IMR-90 (cell line): Measurements from ENCODE around the gene TLCD1. TPM values are rescaled to one million over a fixed set of nuclear protein-coding genes. Genes with fewer than 3 reads are reported as not detected.

Source experiments
- ATAC-seq: fragments of 200-7000 bp; cut with Tn5 transposase; 2 replicates; pipeline ENCODE4 v1.9.1; 2020; ENCODE audit warnings: low read depth, mild to moderate bottlenecking, moderate library complexity
- BruUV-seq: library from RNA; stranded (reverse); fragments of 400-500 nt; replicated peaks from 2 replicates; lab custom pipeline; 2021; lab: Mats Ljungman, UMichigan
- CTCF ChIA-PET: fragments of 300-600 bp; formaldehyde crosslinking; extraction: SDS; loops from one replicate; lab custom pipeline; 2021; ENCODE audit warnings: antibody characterized with exemption; lab: Yijun Ruan, JAX
- POLR2A ChIA-PET: fragments of 300-600 bp; sonication (Branson Sonifier 250); formaldehyde crosslinking; loops from one replicate; lab custom pipeline; 2022; ENCODE audit warnings: antibody characterized with exemption; ENCODE audit not compliant: unreplicated experiment; lab: Charles Lee
- DNase-seq: peaks from one replicate; pipeline ENCODE4 v3.0.0; 2013
- H2AFZ ChIP-seq: replicated peaks from 2 replicates; pipeline ENCODE3; 2013; ENCODE audit warnings: low read length, mild to moderate bottlenecking; ENCODE audit not compliant: poor library complexity
- H2AK5ac ChIP-seq: 2 replicates; pipeline ENCODE4 v1.6.1; 2013; ENCODE audit warnings: low read depth, low read length, inconsistent platforms
- H2AK9ac ChIP-seq: replicated peaks from 2 replicates; pipeline ENCODE3; 2013; ENCODE audit warnings: mild to moderate bottlenecking, low read depth, low read length, moderate library complexity; ENCODE audit not compliant: poor library complexity
- H2BK120ac ChIP-seq: 2 replicates; pipeline ENCODE4 v1.6.1; 2013; ENCODE audit warnings: low read depth, low read length, inconsistent platforms
- H2BK15ac ChIP-seq: 3 replicates; pipeline ENCODE4 v1.6.1; 2013; ENCODE audit warnings: low read depth, low read length, inconsistent platforms
- H2BK20ac ChIP-seq: 2 replicates; pipeline ENCODE4 v1.6.1; 2013; ENCODE audit warnings: low read depth, mild to moderate bottlenecking, inconsistent platforms, low read length, moderate library complexity
- H2BK5ac ChIP-seq: 2 replicates; pipeline ENCODE4 v1.6.1; 2013; ENCODE audit warnings: mild to moderate bottlenecking, low read depth, low read length, inconsistent platforms; ENCODE audit not compliant: poor library complexity, severe bottlenecking
- H3K14ac ChIP-seq: replicated peaks from 2 replicates; pipeline ENCODE4 v1.6.1; 2013; ENCODE audit warnings: low read depth, low read length, inconsistent platforms
- H3K18ac ChIP-seq: 2 replicates; pipeline ENCODE4 v1.6.1; 2013; ENCODE audit warnings: low read depth, low read length, control low read depth
- H3K23ac ChIP-seq: 2 replicates; pipeline ENCODE4 v1.6.1; 2013; ENCODE audit warnings: low read depth, low read length, inconsistent platforms
- H3K27ac ChIP-seq: 2 replicates; pipeline ENCODE4 v1.5.1; 2013; ENCODE audit warnings: mild to moderate bottlenecking, control low read depth, low read length; ENCODE audit not compliant: insufficient read depth
- H3K27me3 ChIP-seq: 2 replicates; pipeline ENCODE4 v1.6.1; 2013; ENCODE audit warnings: low read length; ENCODE audit not compliant: control insufficient read depth, insufficient read depth
- H3K36me3 ChIP-seq: 2 replicates; pipeline ENCODE4 v1.6.1; 2013; ENCODE audit warnings: low read length, mixed read lengths; ENCODE audit not compliant: control insufficient read depth, insufficient read depth
- H3K4ac ChIP-seq: 2 replicates; pipeline ENCODE4 v1.6.1; 2013; ENCODE audit warnings: low read depth, low read length, inconsistent platforms
- H3K4me1 ChIP-seq: 2 replicates; pipeline ENCODE4 v1.6.1; 2013; ENCODE audit warnings: low read length, mixed read lengths; ENCODE audit not compliant: control insufficient read depth, insufficient read depth
- H3K4me2 ChIP-seq: 2 replicates; pipeline ENCODE4 v1.6.1; 2013; ENCODE audit warnings: low read depth, mild to moderate bottlenecking, control low read depth, low read length, moderate library complexity
- H3K4me3 ChIP-seq: 2 replicates; pipeline ENCODE4 v1.5.1; 2013; ENCODE audit warnings: low read depth, mild to moderate bottlenecking, control low read depth, low read length, moderate library complexity; ENCODE audit not compliant: insufficient read depth
- H3K56ac ChIP-seq: 2 replicates; pipeline ENCODE4 v1.6.1; 2013; ENCODE audit warnings: low read length, inconsistent platforms; ENCODE audit not compliant: insufficient read depth; ENCODE audit errors: extremely low read depth
- H3K79me1 ChIP-seq, 2 experiments: 2 replicates each; pipeline ENCODE4 v1.6.1; 2013; ENCODE audit warnings: low read length in 2 of 2, inconsistent platforms in 1 of 2, low read depth in 1 of 2
- H3K9ac ChIP-seq: 2 replicates; pipeline ENCODE4 v1.6.1; 2013; ENCODE audit warnings: low read depth, low read length, control low read depth
- H3K9me1 ChIP-seq: 2 replicates; pipeline ENCODE4 v1.6.1; 2013; ENCODE audit warnings: low read length, inconsistent platforms; ENCODE audit not compliant: insufficient read depth
- H3K9me3 ChIP-seq: 2 replicates; pipeline ENCODE4 v1.6.1; 2013; ENCODE audit warnings: low read length; ENCODE audit not compliant: control insufficient read depth, insufficient read depth
- H4K20me1 ChIP-seq: 2 replicates; pipeline ENCODE4 v1.6.1; 2013; ENCODE audit warnings: low read length, inconsistent platforms; ENCODE audit not compliant: insufficient read depth
- H4K5ac ChIP-seq: 2 replicates; pipeline ENCODE4 v1.6.1; 2013; ENCODE audit warnings: mild to moderate bottlenecking, low read depth, low read length, control low read depth
- H4K8ac ChIP-seq, 2 experiments: 2 replicates each; pipeline ENCODE4 v1.6.1; 2013; ENCODE audit warnings: low read depth in 2 of 2, low read length in 2 of 2, control low read depth in 1 of 2, inconsistent platforms in 1 of 2
- H4K91ac ChIP-seq: 2 replicates; pipeline ENCODE4 v1.6.1; 2013; ENCODE audit warnings: low read depth, low read length, inconsistent platforms; ENCODE audit not compliant: insufficient read depth
- BHLHE40 ChIP-seq: fragments of 150-350 bp; IDR thresholded peaks from 2 replicates; pipeline ENCODE4 v1.6.1; 2016; ENCODE audit warnings: mild to moderate bottlenecking, low read depth, low read length
- CEBPB ChIP-seq: IDR thresholded peaks from 2 replicates; pipeline ENCODE4 v1.6.1; 2012; ENCODE audit warnings: low read depth, low read length, improper control_type of control experiment
- ELK1 ChIP-seq: fragments of 150-350 bp; IDR thresholded peaks from 2 replicates; pipeline ENCODE4 v1.6.1; 2016; ENCODE audit warnings: low read depth, mild to moderate bottlenecking, low read length, moderate library complexity, borderline replicate concordance
- POLR2A ChIP-seq: IDR thresholded peaks from 2 replicates; pipeline ENCODE4 v1.6.1; 2012; ENCODE audit warnings: mild to moderate bottlenecking, low read depth, low read length
- SMC3 ChIP-seq: fragments of 150-350 bp; IDR thresholded peaks from 2 replicates; pipeline ENCODE4 v1.6.1; 2016; ENCODE audit warnings: low read depth, mild to moderate bottlenecking, antibody characterized with exemption, low read length, moderate library complexity
- WGBS, 2 experiments: methylation state at CpG; one replicate each; pipeline versions ENCODE4 v1.1.5 to v1.1.7; 2013; ENCODE audit warnings: missing lambda C conversion rate in 2 of 2; ENCODE audit not compliant: insufficient read length in 1 of 2; ENCODE audit errors: extremely low coverage in 2 of 2; 5-methylcytosine and 5-hydroxymethylcytosine counted together
- dilution Hi-C: fragments of 300-500 bp; cut with HindIII; formaldehyde crosslinking; loops from one replicate; pipeline ENCODE4 v1.14.3; 2018; ENCODE audit warnings: low sequenced_read_pairs; ENCODE audit not compliant: unreplicated experiment
- in situ Hi-C: fragments of 300-500 bp; cut with MboI; formaldehyde crosslinking; loops from 3 replicates; pipeline ENCODE4 v1.14.3; 2019; ENCODE audit warnings: low sequenced_read_pairs, inconsistent platforms, mixed read lengths
- intact Hi-C: fragments of 100-400 bp; cut with micrococcal nuclease; formaldehyde crosslinking; loops from 2 replicates; pipeline ENCODE4 v1.10.0; 2022
- polyA plus RNA-seq, 3 experiments: library from polyadenylated mRNA; depleted of rRNA; stranded (reverse); fragments of >200 nt; gene quantifications; 2 replicates each; pipeline ENCODE4 v1.2.3, GENCODE V29; 2012; ENCODE audit warnings: low replicate concordance in 1 of 3
- total RNA-seq: library from RNA; depleted of rRNA; stranded (reverse); fragments of >200 nt; gene quantifications from 2 replicates; pipeline ENCODE4 v1.2.3, GENCODE V29; 2012

Gene TLCD1
- total and polyA plus RNA-seq, 2 of the 4 experiments (the other 2 are of a cell fraction) = 3.6 to 9.3 TPM

GRCh38 chr17:28740406-28741357, 14.6 kb upstream of the TLCD1 start:
- no peak overlapping the region for H3K4me2 ChIP-seq
- H4K20me1 ChIP-seq = peaks cover 16% of the 10 kb centered on the region
- in situ Hi-C loops = no loop called here
- 80% methylated on average over 1 of the region's 10 CpGs; no CpG with 5 or more reads in 1 of the 2 experiments for WGBS, 2 experiments
- no peak overlapping the region for H3K4me3 ChIP-seq
- H2BK15ac ChIP-seq = no peak overlapping the region
- dilution Hi-C loops = no loop called here
- ATAC-seq (no peak), DNase-seq (no peak)
- no peak for TF ChIP-seq POLR2A
- no peak for TF ChIP-seq ELK1
- no peak for TF ChIP-seq CEBPB
- TF ChIP-seq SMC3 = no peak
- no peak for TF ChIP-seq BHLHE40
- no peak overlapping the region for H3K18ac ChIP-seq
- no peak overlapping the region for H4K8ac ChIP-seq
- 0 out of 2 replicates have a peak overlapping the region, but pooled peaks have one; percentile 30 for H3K14ac ChIP-seq
- BruUV-seq = no TSS peak
- no peak overlapping the region for H2BK20ac ChIP-seq
- H3K79me1 ChIP-seq = peaks cover 0 to 15% of the 10 kb centered on the region in 2 experiments; a peak in 1 of 4 replicates
- no peak overlapping the region for H3K27ac ChIP-seq
- H3K9me3 ChIP-seq = no peaks in the 10 kb centered on the region
- no peak overlapping the region for H4K91ac ChIP-seq
- 0 out of 2 replicates have a peak, but pooled peaks cover 9% of the 10 kb centered on the region for H3K9me1 ChIP-seq
- H3K23ac ChIP-seq = no peak overlapping the region
- H2BK120ac ChIP-seq = no peak overlapping the region
- no peak overlapping the region for H2BK5ac ChIP-seq
- peak overlapping the region; percentile 63 for H2AK9ac ChIP-seq
- ChIA-PET POLR2A (interaction anchor here (0.6 kb wide), 1 partner anchor 14 kb away, joined by 7 read pairs; no protein-coding TSS in a partner anchor), CTCF (interaction anchor here (0.5 kb wide), 1 partner anchor 129 kb away, joined by 3 read pairs; no protein-coding TSS in a partner anchor)
- H2AFZ ChIP-seq = no peak overlapping the region
- H3K36me3 ChIP-seq = no peaks in the 10 kb centered on the region
- peaks cover 5% of the 10 kb centered on the region; the same call in 1 of the 2 replicates for H3K4me1 ChIP-seq
- H2AK5ac ChIP-seq = peak overlapping the region; percentile 85; the same call in 1 of the 2 replicates
- no peak overlapping the region for H4K5ac ChIP-seq
- no peak overlapping the region for H3K9ac ChIP-seq
- no peaks in the 10 kb centered on the region for H3K27me3 ChIP-seq
- no peak overlapping the region for H3K56ac ChIP-seq
- 0 out of 2 replicates have a peak overlapping the region, but pooled peaks have one; percentile 16 for H3K4ac ChIP-seq
- intact Hi-C loops = no loop called here
